NCI-H446 (cell line): Measurements from ENCODE around the gene METRN.

Experiments used
- DNase-seq, 2 experiments: peaks; one replicate each; lab custom pipeline; 2025; lab: John Stamatoyannopoulos, UW

Gene METRN

DNA sequence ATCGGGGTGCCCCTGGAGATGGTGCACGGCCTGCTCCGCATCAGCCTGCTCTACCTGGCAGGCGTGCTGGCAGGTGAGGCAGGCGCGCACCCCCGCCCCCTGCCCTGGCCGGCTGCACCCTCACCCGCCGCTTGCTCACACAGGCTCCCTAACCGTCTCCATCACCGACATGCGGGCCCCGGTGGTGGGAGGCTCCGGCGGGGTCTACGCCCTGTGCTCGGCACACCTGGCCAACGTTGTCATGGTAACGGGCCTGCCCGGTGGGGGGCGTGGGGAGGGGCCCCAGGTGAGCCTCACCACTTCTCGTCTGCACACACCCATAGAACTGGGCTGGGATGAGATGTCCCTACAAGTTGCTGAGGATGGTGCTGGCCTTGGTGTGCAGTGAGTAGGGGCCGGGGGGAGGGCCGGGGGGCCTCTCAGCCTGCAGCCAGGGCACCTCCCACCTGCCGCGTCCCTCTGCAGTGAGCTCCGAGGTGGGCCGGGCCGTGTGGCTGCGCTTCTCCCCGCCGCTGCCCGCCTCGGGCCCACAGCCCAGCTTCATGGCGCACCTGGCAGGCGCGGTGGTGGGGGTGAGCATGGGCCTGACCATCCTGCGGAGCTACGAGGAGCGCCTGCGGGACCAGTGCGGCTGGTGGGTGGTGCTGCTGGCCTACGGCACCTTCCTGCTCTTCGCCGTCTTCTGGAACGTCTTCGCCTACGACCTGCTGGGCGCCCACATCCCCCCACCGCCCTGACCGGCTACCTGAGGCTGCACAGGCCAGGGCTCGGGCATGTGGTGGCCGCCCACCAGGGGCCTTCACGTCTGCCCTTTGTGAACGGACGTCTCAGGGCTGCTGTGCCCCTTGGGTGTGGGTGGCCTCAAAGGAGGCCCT is 37.4 kb upstream of the METRN start:
- no peak for DNase-seq

GRCh38 chr16:678209-678857 is 36.6 kb upstream of the METRN start:
- no peak for DNase-seq

DNA sequence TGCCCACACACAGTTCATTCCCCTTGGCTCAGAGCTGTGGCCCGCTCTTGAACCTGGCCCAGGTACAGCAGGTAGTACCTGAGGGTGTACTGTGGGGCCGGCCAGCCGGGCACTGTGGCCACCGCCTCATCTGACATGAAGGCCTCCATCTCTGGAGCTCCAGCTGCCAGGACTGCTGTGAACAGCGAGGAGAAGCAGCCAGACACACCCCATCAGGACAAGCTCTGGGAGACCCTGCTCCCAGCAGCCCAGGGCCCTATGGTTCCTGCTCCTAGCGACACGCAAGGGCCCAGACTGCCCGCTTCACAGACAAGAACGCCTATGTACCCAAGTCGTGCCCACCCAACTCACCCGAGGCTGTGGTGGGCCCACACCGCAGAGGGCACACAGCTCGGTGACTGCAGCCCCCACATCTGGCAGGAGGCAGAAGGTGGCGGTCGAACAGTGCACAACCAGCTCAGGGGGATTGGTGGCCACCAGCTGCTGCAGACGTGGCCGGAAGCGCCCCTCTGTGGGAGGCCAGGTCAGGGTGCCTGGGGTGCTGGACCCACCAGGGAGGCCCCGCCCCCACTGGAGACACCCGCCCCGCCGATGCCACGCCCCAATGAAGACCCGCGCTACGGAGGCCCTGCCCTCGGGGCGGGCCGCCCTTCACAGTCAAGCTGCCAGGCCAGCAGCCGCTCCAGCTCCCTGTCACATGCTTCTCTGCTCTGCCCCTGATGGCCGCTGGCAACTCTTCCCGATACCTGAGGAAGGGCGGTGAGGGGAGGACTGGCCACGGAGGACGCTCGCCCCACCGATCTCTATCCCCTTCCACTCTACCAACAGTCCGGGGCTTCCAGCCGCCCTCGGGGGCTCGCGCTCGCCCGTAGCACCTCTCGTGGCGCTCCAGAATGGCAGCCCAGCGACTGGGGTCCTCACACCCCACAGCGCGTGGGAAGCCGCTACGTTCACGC is 35.8 kb upstream of the METRN start:
- DNase-seq = peak; percentile 44 to 87

GRCh38 chr16:679814-680624 is 34.9 kb upstream of the METRN start, which contains the start of gene STUB1:
STUB1 (plus strand) TSS chr16:680410; CDS start chr16:680526, 116 bp downstream.
- peak; percentile 78 to 92 for DNase-seq

GRCh38 chr16:680625-680945 is 34.3 kb upstream of the METRN start:
- DNase-seq = no peak

DNA sequence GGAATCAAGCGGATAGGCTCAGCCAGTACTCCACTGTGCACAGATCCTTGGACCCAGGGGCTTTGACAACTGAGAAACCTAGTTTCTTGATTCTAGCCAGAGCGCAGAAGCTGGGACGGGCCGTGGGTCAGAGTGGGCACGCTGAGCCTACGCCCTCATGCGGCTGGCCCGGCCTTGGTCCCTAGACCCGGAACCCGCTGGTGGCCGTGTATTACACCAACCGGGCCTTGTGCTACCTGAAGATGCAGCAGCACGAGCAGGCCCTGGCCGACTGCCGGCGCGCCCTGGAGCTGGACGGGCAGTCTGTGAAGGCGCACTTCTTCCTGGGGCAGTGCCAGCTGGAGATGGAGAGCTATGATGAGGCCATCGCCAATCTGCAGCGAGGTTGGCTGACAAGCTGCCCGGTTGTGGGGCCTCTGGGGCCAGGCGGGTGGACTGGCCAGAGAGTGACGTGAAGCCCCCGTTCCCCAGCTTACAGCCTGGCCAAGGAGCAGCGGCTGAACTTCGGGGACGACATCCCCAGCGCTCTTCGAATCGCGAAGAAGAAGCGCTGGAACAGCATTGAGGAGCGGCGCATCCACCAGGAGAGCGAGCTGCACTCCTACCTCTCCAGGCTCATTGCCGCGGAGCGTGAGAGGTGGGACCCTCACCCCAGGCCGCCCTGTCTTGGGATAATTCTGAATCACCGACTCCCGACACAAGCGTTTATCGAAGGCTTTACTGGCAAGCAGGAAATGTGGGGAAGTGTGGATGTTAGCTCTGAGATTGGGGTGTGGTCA is 33.8 kb upstream of the METRN start:
- DNase-seq = peak; percentile 20 to 56

- no peak for DNase-seq
Measured at GRCh38 chr16:681746-682427, 33.0 kb upstream of the METRN start.

GRCh38 chr16:682493-683395 is 32.2 kb upstream of the METRN start:
- DNase-seq = no peak

GRCh38 chr16:683396-684070 is 31.4 kb upstream of the METRN start:
- no peak for DNase-seq

GRCh38 chr16:684071-684794 is 30.7 kb upstream of the METRN start, which contains the start of gene JMJD8:
JMJD8 (minus strand) TSS chr16:684334; CDS start chr16:684319, 15 bp downstream.
- peak; percentile 82 to 97 for DNase-seq

GRCh38 chr16:684961-685696 is 29.8 kb upstream of the METRN start:
- DNase-seq = no peak

- peak in 1 of 2 experiments; percentile 27 for DNase-seq
Measured at GRCh38 chr16:685967-686366, 29.0 kb upstream of the METRN start.

GRCh38 chr16:686459-687260 is 28.3 kb upstream of the METRN start:
- no peak for DNase-seq

GRCh38 chr16:687499-687898 is 27.4 kb upstream of the METRN start:
- DNase-seq = no peak

DNA sequence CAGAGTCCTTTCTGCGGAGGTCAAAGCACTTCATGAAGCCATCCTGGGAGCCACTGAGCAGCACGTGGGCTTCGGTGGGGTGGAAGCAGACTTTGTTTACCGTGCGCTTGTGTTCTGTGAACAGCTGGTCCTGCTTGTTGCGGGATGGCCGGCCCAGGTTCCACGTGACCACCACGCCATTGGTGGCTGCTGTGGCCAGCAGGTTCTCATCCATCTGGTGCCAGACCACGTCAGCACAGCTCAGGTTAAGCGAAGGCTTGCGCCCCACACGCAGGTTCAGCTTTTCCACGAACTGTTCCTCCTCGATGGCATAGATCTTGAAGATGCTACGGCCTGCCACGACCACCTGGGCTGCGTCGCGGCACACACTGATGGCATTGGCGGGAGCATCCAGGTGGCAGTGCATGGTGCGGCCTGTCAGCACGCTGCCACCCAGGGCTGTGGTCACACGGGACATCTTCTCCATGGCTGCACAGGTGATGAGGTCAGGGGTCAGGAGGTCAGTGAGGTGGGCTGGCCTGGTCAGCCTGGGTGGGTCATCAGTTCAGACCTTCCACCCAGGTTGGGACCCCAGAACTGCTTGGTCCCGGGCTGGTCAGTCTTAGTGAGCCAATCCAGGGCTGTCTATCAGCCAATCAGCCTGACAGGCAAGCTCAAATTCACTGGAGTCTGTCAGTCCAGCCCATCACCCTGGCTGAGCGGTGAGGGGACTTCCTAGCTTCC is 25.6 kb upstream of the METRN start:
- DNase-seq = no peak
